Left hindlimb (tissue), 1 donor: ENCODE data around the gene ADA.
"Not testable (repeated sequence)": the region's sequence is repeated elsewhere in the genome, so short reads cannot be mapped to it uniquely, and the experiment has no call there.

Experiments used
- DNase-seq: peaks from one replicate; pipeline ENCODE4 v3.0.0-alpha.2; 2018

ADA gene

DNA sequence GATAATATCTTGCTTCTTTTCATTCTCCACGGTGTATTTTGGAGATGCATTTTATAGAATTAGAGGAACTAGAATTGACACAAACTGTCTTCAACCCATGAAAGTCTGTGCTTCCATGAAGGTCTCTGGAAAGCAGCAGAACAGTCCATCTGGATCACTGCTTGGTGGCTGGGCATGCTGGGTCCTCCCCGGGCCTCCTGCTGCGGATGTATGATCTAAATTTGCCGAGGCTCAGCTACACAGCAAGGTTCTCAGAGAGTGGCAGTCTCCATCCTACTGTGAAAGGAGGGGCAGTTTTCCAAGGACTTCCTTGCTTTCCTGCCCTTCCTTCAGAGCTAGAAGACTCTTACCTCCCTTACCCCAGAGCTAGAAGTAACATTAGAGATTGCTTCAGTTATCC is 54.0 kb downstream of the ADA start:
- no peak for DNase-seq

GRCh38 chr20:44596876-44597275 is 54.6 kb downstream of the ADA start:
- no peak for DNase-seq

GRCh38 chr20:44596010-44596409 is 55.5 kb downstream of the ADA start:
- no peak for DNase-seq

DNA sequence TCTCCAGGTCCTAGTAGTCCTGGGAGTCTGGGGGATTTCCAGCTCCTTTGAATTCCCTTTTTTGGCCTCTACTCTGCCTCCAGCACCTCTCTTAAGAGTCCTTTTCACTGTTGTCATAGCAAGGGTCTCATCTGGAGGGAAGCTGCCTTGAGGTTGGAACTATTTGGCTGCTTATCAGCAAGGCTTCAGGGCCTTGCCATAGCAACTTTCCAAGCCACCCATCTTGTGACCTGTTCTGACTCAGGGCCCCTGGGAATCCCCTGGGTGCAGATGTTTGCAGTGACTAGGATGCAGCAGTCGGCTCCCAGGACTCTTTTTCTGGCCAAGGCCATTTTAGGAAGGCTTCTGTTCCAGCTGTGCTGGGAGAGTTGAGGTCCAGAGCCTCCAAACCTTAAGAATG is 56.8 kb downstream of the ADA start:
- DNase-seq: no peak

GRCh38 chr20:44593751-44594150 is 57.7 kb downstream of the ADA start:
- no peak for DNase-seq

DNA sequence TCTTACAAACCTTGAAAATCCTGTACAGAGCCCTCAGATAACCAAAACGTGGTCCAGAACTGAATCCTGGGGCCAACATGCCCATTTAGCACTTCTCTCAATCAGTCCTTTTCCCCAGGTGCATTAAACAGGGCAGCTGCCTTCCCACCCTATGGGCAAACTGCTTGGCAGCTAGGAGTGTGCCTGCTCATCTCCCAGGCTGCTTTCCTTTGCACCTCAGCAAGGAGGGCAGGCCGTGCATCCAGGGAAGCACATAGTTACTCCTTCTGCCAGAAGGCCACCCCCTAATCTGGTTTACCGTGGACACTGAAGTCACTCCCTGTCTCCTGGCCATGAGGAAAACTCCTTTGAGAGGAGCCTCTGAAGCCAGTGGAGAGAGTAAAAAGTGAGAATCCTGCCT is 59.1 kb downstream of the ADA start:
- DNase-seq: no peak

- DNase-seq: no peak
Measured at GRCh38 chr20:44590980-44591778, 60.3 kb downstream of the ADA start.

DNA sequence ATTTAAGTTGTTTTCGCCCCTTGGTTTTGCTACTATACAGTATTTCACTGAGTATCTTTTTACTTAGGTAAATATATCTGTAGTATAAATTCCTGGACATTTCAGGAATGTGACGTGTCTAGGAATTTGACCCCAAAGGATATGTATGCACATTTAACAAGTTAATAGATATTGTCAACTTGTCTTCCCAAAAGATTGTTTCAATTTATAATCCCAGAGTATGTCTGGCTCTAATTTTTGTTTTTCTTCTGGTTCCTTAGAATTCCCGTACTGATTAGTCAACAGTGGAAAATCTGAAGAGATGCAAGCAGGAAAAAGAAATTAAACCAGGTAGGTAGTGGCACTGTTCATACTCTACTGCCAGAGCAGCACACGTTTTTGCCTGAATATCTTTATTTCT is 62.0 kb downstream of the ADA start:
- no peak for DNase-seq

DNA sequence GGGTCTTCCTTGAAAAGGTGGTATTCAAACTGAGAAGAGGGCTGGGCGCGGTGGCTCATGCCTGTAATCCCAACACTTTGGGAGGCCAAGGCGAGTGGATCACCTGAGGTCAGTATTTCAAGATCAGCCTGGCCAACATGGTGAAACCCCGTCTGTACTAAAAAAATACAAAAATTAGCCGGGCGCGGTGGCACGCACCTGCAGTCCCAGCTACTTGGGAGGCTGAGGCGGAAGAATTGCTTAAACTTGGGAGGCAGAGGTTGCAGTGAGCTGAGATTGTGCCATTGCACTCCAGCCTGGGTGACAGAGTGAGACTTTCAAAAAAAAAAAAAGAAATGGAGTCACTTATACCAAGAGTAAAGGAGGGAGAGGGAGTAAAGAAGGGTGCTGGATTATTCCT is 63.2 kb downstream of the ADA start:
- DNase-seq: not testable (repeated sequence)

DNA sequence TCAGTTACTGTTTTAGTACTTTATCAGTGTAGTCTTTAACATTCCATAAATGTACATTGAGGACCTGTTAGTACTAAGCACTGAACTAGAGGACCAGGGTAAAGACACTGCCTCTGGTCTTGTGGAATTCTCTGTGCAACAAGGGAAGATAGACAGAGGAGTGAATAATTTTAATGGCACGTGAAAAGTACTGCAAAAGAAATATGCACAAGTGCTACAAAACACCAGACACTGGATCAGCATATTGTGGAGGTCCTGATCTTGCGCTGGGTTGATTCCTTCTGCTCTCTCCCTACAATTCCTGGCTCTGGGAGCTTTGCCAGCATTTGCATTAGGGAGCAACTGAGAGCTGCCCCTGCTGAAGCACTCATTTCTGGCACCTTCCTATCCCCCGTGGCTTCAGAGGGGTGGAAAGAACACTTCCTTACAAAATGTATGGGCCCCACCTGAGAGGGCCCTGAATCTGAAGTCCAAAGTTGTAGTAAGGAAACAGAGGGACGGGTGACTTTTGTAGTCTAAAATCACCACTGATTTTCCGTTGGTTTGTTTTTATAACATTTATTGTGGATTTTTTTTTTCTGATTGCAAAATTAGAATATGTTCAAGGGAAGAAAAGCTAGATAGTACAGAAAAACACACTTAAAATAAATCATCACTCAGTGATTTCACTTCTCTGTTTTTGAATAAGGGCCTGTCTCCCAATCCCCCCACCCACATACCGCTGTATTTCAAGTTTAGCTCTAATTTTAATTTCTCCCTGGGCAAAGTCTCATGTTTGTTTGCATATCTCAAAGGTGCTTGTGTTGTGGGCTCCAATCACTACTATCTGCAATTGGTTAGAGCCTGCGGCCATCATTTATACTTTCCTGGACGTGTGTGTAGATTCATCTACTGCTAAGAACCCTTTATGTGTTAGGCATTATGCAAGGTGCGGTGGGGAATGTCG is 64.2 kb downstream of the ADA start:
- no peak for DNase-seq

DNA sequence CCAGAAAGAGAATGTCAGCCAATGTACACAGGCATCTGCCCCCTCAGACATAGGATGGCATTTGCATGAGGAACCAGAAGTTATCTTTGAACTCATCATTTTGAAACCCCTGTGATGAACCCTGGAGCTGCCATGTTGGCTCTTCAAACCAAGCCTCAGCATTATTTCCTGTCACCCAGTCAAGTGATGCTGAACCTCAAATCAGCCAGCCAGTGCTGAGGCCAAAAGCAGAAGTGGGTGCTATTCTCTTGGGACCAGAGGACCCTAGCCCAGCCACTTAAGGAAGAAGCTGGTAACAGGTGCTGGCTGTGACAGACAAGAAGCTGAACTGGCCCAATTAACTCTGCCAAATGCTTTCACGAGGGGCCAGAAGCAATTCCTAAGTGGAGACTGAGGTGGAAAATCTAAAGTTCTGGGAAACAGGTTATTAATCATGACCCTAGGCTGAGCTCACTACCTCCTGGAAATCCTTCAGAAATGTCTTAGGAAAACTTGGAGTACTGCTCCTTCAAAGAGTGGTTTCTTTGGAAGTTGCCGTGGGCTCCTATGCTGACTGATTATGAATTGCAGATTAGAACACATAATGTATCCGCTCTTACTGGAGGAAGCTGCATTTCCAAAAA is 65.1 kb downstream of the ADA start:
- no peak for DNase-seq

GRCh38 chr20:44585057-44585963 is 66.2 kb downstream of the ADA start:
- DNase-seq: no peak

DNA sequence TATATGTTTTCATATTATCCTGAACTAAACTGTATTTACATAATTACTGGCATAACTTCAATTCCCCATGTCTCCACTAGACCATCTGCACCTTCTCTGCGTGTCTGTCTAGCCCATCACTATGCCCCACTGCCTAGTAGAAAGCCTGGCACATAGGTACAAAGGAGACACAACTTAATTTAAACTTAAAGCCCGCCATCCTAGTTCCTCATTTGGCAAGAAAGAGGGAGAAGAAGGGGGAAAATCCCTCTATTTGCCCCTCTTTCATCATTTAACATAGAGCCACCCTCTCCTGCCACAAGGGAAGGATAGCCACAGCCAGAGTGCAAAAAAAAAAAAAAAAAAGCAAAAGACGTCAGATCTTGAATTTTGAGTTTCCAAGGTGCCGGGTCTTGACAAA is 67.3 kb downstream of the ADA start:
- no peak for DNase-seq

DNA sequence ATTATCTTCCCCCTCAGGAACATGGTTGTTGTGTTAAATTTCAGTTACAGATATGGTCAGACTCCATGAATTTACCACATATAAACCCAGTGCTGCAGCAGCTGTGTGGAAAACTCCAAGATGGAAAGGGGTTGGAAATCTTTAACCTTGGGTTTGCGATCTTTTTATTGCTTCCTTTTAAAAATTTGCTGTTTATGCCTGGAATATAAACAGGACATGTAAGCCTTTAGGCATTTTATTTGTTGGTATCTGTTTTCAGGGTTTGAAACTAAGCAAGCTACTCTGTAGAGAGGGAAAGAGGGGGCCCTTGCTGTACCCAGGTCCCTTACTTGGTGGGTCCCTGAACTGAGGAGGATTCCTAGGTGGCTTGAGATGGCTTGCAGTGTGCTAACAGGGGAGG is 68.3 kb downstream of the ADA start:
- DNase-seq: no peak

- DNase-seq: peak; percentile 71
Measured at GRCh38 chr20:44582311-44583025, 69.0 kb downstream of the ADA start, which contains the start of gene PKIG. Gene PKIG, plus strand, starts transcription at chr20:44582579. Its CDS starts 31,978 bp downstream, at chr20:44614557.

DNA sequence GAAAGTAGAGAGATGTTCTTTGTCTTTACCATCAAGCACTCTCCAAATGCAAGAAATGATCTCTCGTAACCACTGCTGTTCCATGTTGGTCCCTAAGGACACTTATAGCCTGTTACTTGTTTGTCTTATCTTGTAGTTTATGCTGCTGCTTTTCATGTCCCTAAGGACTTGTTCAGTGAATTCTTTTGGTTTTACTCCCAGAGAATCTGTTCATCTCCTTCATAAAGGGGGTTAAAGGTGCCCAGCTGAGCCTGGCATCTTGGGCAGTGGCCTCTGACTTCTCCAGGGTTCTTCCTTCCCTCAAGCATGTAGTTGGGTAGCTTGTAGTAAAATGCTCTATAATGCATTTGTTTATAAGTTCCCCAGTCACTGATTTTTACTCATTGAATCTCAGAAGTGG is 70.0 kb downstream of the ADA start:
- no peak for DNase-seq

DNA sequence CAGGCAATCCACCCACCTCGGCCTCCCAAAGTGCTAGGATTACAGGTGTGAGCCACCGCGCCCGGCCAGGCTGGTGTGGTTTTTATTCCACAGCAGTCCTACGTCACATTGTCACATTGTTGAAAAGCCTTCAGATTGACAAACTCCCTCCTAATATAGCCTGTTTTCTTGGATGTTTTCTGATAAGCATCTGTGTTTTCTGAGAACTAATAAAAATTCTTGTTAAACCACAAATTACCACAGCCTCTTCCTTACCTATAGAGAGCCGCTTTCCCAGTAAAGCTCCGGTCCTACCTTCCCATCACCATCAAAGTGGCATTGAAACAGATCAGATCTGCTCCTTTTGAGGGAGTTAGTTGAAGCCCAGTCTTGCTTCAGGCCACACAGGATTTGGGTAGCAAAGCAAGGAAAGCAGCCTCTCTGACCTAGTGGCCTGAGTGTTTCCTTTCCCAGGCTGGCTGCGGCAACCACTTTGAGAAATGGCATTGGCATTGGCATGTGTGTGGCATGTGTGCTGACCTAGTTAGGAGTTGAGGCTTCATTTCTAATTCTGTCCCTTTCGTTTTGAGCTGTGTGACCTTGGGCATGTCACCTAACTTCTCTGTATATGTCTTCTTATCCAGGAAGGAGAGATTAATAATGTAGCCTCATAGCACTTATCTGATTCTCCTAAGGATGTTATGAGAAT is 70.8 kb downstream of the ADA start:
- no peak for DNase-seq

DNA sequence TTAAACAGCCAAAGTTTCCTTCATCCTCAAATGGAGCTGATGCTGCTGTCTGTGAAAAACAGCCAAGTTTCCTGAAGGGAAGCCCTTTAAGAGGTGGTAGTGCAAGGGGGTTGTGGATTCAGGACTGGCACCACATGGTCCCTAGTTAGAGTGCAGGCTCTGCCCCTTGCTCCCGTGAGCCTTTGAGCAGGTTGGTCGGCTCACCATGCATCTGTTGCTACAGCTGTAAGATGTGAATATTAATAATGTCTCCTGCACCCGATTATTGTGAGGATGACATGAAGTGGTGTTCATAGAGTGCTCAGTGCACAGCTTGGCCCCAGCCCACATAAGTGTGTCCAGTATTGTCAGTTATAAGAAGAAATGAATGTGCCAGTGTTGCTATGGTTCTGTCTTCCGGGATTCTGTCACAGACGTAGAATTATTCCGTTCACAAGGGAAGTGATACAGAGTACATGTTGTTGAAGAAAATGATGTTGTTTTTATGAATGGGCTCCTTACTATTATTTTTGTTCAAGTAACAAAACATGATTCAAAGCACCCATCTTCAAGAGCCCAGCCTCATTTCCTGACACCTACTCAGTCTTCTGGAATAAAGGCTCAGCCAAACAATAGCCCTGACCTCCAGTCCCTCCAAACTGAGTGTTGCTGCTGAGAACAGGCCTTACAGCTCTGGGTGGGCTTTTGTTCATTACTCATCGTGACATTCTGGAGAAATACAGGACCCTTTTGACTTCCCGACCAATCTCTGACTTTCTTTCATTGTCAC is 72.0 kb downstream of the ADA start:
- DNase-seq: no peak

DNA sequence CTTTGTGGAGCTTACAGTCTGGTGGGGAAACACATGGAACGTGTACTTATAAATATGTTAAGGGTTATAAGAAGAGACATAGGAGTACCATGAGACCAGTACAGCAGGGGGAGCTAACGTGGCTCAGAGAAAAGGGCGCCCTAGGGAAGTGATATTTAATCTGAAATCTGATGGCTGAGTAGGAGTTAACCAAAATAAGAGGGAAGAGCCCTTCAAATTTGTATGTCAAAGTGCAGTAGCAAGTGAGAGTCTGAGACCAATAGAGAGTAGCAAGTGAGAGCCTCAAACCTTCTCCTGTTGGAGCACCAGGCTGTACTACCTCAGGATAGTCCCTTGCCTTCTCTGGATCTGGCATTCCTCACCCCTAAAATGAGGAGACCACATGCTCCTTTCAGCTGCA is 75.2 kb downstream of the ADA start:
- no peak for DNase-seq

DNA sequence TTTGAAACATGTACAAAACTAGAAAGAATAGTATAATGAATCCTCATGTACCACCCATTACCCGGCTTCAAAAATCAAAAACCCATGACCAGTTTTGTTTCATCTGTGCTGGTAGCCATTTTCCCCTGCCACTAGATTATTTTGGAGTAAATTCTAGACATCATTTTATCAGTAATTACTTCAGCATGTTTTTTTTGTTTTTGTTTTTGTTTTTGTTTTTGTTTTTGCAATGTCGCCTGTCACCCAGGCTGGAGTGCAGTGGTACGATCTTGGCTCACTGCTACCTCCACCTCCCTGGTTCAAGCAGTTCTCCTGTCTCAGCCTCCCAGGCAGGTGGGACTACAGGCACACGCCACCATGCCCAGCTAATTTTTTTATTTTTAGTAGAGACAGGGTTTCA is 77.1 kb downstream of the ADA start:
- no peak for DNase-seq
